Measurements from ENCODE around the gene IFNK.

Gene IFNK

DNA sequence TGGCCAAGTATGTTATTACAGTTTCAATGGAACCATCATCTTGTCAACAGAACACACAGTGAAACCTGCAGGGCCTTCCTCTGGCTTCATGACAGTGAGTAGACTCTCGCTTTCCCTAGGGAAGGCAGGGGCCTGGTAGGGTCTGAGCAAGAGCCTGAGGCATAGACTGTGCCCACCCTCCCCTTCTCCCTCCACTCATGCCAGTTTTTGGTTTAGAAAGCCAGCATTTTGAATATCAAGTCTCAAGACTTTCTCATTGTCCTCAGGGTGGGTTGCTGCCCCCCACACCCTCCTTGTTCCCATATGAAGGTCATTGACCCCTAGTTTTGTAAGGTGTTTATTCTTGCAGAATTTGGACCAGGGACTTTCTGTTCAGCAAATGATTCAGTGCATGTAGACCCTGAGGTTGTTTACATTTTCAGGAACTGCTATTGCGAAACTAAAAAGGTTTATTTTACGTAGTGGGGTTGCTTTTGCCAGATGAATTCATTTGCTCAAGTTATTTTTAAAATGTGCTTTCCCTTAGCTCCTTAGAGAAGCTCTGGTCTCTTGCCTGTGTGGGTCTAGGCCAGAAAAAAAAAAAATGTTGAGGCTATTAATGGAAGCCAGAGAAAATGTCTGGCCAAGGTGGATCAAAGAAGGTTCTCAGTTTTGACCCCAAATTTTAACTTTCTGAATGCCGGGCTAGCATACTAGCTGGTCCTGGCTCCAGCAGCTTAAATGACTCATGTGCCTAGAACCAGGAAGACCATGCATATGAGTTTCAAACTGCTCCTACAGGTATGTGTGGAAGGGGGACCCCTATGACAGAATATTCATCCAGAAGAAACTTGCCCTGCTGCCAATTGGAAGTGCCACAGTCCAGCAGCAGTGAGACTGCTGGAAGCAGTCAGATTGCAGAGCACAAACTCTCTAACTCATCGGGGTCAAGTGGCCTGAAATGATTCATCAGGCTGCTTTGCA, 15.7 kb downstream of the IFNK start:
- DNase-seq: no peak

DNA sequence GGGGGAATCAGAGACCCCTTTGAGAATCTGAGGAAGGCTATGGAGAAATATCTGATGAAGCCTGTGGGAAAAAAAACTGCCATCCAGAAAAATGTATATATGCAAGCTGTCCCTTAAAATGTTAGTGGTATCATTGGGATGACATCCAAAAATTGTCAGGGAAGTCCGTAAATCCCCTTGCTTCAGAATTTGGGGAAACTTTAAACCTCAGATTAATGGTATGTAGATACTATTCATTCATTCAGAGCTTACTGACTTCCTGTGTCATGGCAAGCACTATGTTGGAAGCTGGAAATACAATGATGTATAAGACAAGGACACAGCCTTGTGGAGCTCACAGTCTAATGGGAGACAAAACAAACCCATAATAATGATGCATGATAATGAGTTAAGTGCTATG, 16.4 kb downstream of the IFNK start:
- DNase-seq: no peak

DNA sequence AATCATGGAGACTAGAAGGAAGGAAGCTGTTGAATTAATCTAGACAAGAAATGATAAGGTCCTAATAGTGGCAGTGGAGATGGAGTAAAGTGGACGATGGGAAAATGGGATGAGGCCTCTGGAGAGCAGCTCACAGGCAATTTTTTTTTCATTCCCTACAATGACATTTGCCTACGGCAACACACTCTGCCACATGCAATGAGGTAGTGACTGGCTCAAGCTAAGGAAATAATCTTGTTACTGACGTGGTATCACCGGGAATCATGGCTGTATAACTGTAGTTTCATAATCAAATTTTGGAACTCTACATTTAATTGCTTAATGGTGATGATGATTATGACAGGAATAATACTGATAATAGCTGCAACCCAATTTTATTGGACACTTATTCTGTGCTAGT, 17.6 kb downstream of the IFNK start:
- no peak for DNase-seq

DNA sequence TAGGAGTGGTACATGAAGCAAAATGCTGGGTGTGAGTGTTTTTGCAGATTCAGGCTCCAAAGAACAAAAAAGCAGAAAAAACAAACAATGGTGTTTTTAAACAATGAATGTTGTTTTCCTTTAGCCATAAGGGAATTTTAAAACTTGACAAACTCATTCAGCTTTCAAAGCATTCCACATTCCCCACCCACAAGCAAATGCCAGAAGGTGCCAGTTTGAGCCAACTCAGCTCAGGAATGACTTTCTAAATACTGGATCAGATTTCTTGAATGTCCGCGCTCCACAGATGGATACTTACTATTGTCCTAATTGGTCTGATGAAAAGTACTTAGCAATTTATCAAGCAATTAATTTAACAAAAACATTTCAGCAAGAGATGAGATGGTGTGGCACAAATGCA, 18.4 kb downstream of the IFNK start:
- DNase-seq: no peak

DNA sequence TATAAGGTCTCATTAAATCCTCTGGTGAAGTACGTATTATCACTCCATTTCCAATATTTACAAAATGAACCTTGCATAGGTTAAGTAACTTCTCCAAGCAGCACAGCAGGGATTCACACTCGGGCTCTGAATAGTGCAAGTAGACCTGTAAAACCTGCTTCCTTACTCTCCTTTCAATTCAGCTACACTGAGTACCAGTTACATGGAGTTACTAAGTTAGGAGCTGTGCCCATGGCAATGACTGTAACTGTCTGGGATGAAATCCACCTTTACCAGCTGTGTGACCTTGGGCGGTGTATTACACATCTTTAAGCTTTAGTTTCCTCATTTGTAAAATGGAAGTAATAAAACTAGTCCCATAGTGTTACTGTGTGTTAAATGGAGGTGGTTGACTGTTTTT, 21.4 kb downstream of the IFNK start:
- no peak for DNase-seq

DNA sequence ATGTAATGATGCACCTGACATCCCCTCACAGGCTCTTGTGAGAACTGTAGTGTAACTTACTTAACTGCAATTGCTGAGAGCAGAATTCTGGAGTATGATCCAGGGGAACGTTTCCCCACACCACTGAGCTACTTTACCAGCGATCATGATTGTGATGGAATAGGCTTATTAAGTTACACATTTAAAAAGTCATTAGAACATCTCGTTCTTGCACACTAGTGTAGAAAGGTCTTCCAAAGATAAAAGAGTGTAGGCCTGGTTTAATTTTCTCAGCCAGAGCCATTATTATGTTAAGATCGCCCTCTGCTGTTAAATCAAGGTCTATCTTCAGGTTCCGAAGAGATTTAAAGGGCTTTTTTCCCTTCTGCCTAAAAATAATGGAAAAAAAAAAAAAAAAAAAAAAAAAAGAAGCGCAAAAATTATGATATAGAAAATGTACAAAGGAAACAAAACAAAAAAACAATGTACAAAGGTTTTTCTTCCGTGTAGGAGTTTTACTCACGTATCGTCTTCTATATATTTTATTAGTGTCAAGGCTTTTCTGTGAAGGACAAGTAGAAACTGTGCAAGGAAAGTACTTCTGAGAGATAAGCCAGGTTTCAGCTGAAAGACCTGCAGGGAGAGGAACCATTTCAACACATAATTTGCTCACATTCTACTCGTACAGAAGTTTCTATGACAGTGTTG, 24.1 kb downstream of the IFNK start:
- no peak for DNase-seq

DNA sequence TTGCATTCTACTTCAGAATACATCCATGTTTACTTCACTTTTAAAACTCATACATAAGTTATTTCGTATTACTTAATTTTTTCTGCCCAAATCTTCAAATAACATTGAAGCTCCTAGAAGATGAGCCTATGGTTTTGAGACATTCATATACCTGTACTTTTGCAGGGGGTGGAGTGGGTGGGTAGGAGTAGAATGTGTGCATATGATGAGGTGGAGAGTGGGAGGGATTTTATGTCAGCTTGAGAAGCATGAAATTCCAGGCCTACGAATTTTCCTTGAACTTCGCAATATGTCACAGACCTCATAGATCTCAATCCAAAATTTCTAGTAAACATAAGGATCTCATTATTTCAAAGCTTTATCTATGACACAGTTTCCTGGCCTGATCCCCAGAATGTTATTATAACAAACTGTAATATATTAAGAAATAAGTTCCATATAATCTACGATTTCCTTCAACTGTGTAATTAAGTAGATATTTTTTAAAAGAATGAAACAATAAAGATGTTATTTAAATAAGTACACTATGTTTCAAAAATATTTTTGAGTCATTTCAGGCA, 25.2 kb downstream of the IFNK start:
- DNase-seq: no peak

DNA sequence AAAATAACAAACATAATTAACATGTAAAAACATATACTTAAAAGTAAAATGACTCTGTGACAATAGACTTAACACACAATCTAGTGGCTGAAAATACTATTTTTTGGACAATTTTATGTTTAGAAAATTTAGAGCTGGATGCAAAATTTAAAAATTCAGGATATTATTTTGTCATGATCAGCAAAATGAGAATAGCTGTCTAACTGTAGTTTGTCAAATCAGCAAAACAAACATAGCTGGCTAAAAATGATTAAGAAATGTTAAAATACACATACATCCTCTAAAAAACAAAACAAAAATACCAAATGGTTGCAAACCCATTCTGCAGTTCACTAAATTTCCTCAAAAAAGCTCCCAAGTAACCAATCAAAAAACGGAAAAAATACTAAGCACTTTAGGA, 30.6 kb downstream of the IFNK start:
- no peak for DNase-seq

DNA sequence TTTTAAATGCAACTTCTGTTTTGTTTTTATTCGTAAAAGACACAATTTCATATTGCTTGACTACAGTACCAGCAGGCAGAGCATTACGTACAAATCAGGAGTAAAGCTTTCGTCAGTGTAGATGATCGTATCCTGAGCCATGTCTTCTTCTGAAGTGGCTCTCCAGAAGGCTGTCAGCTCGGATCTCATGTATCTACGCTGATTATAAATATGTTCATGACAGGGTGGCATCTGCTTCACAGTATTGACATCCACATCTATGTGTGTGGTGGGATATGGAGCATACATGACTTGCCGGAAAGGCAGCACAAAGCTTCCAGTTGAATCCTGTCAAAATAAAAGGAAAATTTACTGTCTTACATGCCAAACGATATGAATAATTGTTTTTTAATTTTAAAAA, 32.4 kb downstream of the IFNK start:
- no peak for DNase-seq

DNA sequence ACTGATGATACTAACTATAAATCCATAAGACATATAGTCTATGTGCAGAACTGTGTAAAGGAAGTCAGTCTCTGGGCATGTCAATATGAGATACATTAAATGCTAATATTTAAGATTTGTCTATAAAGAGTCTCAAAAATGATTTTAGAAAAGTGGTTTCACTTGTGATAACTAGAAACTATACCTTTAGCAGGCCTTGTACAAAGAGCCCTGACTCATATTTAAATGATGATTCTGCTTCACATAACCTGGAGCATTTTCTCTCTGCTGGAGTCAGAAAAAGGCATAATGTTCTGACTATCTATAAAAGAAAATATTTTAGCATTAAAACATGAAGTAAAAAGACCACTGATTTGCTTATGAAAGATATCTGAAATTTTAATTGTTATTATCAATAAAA, 34.2 kb downstream of the IFNK start:
- no peak for DNase-seq

DNA sequence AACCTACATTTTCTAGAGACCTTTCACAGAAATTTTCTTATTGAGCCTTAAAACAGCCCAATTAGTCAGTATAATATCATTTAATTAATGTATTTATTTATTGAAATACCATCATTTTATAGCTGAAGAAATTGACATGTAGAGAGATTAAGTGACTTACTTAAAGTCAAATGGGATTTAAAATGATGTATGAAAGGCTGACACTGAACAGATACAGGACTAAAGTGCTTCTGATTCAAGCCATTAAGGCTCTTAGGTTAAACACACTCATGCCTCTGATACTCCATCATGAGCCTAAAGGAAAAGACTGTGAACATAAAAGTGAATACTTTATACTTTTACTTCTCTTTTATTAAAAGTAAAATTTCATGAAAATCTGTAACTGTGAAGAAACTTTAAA, 36.4 kb downstream of the IFNK start:
- no peak for DNase-seq

DNA sequence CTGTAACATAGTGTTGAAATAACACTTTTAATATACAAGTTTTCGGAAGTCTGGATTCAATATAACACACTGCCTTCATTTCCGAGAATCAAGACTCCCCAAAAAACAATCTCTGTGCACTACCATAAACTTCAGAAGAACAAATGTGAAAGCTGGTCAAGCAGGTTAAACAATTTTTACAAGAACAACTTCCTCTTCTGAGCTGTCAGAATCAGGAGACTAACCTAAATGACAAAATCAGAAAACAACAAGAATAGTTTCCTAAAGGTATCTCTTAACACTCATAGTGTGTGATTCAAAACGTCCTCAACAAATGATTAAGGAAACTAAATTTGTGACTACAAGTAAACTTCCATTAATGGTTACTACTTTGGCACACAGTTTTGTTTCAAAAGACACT, 37.6 kb downstream of the IFNK start:
- no peak for DNase-seq

DNA sequence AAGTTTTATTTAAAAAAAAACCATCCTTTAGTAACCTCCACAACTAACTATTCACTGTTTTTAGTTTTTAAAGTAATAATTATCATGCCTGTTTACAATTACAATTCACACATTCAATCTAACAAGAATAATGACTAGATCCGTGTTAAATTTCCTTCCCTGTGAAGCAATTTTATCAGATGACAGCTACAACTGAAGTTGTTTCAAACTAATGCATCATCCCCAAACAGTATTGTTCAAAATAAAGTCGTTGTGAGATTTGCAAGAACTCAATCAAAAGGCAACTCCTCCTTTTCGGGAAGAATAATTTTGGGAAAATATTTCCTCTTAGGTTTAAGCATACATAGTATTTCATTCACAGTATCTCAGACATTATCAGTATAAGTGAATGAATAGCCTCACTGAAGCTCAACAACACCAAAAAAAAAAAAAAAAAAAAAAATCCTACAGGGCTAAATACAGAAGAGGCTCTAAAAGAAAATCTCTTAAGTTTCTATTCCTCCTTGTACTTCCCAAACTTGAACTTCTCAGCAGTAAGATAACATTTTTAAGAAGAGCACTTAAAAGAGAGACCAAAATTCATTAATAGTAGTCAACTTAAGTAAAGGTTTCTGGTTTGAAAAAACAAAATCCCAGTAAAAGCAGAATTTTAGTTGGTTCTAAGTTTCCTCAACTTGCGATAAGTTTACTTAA, 39.8 kb downstream of the IFNK start:
- DNase-seq: no peak

DNA sequence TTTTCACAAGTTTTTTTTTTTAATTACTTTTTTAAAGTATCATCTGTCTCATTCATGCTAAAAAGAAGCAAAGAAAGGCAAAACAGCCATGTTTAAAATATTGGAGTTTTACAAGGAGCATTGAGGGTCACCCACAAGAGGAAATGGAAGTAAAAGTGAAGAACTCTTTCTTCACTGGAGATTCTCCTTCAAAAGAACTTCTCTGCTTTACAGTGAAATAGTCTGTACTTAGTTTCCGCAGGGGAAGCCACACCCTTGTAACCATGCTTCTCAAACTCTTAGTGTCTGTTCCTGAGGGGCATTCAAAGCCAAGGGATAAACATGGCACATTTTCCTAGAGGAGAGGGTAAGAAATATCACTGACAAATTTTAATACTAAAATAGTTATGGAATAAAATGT, 40.6 kb downstream of the IFNK start:
- no peak for DNase-seq

DNA sequence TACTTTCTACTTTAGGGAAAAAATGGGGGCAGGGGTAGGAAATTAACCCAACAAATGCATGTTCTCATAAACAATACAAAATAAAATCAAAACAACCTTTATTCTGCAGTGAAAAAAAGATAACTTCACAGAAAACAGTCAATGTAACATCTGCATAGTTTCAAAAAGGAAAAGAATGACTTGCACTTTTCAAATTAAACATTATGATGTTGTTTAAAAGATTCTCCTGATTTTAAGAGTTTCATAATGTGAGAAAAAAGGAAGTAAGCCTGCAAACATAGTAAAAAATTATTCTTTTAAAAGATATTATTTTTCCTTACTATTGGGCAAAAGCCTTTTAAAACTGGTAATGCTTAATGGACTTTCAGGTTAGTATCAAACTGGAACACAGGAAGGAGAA, 41.6 kb downstream of the IFNK start:
- DNase-seq: no peak

DNA sequence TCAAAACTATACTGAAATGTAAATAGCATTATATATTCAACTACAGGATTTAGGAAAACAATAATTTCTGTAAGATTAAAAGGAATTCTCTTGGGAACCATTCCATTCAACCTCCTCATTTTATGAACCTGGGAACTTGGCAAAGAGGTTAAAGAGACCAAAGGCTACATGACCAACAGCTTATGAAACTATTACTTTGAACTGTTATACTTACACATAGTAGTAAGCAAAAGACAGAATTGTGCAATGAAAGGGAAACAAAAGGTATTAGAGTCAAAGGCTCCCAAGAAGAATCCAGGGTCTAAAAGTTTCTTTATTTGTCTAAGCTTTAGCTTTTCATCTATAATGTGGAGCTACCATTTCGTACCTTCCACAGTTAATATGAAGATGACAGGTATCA, 42.0 kb downstream of the IFNK start:
- DNase-seq: no peak

DNA sequence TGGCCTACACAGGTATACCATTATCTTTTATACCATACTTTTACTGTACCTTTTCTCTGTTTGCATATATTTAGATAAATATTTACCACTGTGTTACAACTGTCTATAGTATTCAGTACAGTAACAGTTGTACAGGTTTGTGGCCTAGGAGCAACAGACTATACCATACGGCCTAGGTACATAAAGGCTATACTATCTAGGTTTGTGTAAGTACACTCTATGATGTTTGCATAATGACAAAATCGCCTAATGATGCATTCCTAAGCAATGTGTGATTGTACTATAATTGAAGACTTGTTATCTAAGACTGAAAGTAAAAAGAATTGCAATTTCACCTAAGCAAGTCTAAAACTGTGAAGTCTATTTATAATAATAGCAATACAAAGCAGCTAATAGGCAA, 45.3 kb downstream of the IFNK start:
- DNase-seq: no peak

DNA sequence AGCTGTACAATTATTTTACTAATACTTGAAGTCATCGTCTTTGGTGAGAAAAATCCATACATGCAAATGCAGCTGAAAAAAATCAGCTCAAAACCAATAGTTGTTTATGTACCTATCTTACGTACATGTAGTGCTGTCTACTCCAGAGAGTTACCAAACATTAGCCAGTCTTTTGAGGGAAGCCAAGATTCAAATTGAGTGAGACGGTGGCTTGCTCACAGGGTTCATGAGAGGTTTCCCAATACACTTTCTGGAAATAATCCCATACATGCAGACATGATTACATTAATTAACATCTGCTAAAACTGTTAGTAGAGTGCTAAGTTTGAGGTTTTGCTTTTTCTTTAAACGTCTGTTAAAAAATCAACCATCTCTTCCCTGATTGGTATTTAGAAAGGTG, 46.9 kb downstream of the IFNK start:
- no peak for DNase-seq

DNA sequence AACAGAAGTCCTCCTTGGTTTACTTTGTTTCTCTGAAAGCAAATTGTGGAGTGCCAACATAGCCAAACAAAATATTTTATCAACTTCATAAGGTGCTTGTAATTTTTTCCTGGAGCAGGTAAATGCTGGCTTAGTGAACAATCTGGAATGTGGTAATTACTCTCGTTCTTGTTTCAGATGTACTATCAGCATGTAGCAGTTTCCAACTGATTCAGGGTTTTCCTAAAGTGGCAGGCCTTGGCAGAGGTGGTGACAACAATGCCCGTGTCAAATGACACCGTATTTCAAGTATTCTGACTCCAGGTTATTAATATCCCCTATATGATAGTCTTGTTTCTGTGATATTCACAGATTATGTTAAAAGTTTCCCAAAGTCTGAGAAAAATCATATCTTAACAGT, 48.0 kb downstream of the IFNK start:
- DNase-seq: no peak

DNA sequence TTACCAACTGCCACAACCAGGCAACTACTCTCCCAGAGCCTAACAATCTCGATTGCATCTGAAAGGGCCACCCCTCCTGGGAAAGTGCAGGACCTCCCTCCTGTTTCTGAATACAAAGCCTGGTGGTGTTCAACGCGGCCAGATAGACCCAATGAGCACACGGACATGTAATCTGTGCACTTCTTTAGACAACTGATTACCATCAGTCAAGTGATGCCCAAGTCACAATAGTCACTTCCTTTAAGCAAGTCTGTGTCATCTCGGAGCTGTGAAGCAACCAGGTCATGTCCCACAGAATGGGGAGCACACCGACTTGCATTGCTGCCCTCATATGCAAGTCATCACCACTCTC, 48.5 kb downstream of the IFNK start:
- no peak for DNase-seq

DNA sequence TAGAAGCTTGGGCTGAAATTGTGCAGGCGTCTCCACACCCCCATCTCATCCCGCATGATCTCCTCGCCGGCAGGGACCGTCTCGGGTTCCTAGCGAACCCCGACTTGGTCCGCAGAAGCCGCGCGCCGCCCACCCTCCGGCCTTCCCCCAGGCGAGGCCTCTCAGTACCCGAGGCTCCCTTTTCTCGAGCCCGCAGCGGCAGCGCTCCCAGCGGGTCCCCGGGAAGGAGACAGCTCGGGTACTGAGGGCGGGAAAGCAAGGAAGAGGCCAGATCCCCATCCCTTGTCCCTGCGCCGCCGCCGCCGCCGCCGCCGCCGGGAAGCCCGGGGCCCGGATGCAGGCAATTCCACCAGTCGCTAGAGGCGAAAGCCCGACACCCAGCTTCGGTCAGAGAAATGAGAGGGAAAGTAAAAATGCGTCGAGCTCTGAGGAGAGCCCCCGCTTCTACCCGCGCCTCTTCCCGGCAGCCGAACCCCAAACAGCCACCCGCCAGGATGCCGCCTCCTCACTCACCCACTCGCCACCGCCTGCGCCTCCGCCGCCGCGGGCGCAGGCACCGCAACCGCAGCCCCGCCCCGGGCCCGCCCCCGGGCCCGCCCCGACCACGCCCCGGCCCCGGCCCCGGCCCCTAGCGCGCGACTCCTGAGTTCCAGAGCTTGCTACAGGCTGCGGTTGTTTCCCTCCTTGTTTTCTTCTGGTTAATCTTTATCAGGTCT, 49.0 kb downstream of the IFNK start, which contains the start of gene C9orf72:
C9orf72 (minus strand) TSS at position 564 of the 716 bp plus-strand sequence. CDS start 6,361 bp downstream, outside the sequence.
- DNase-seq: peak; percentile 69
